ENCODE results near the gene INKA1. TPM values are rescaled to one million over a fixed set of nuclear protein-coding genes. Genes with fewer than 3 reads are reported as not detected.

INKA1 gene
- total RNA-seq, 1 experiment from 2014 or later, result not detected

GRCh38 chr3:49763981-49764380 is 39.1 kb upstream of the INKA1 start:
- no peak overlapping the region for H3K4me3 Mint-ChIP-seq (ENCODE audit: unreplicated experiment)
- no TSS peak for BruUV-seq (replicated peaks)

GRCh38 chr3:49769286-49769915 is 33.7 kb upstream of the INKA1 start:
- no peak overlapping the region for H3K4me3 Mint-ChIP-seq (ENCODE audit: unreplicated experiment)
- Histone ChIP-seq H3K27me3 (replicated peaks; ENCODE audit: control insufficient read depth, insufficient read depth, low read length) (no peaks in the 10 kb centered on the region), H3K4me1 (no peaks in the 10 kb centered on the region), H3K36me3 (ENCODE audit: control insufficient read depth, insufficient read depth, low read length) (no peaks in the 10 kb centered on the region), H3K9me3 (no peaks in the 10 kb centered on the region), H3K4me3 (ENCODE audit: low read depth, low read length) (no peak overlapping the region)
- H3K4me1 Mint-ChIP-seq (ENCODE audit: low read depth, unreplicated experiment), result no peaks in the 10 kb centered on the region
- ChIA-PET POLR2A (no interaction called here), CTCF (no interaction called here)
- no peak overlapping the region for H3K27ac Mint-ChIP-seq (ENCODE audit: unreplicated experiment)
- no TSS peak for BruUV-seq (replicated peaks)
- TF ChIP-seq CTCF (IDR thresholded peaks at IDR 0.05; ENCODE audit: insufficient read depth in 1 of 2, low read depth in 1 of 2, low read length in 1 of 2, severe bottlenecking in 1 of 2, unreplicated experiment in 1 of 2), result no peak
- no peaks in the 10 kb centered on the region for H3K9me3 Mint-ChIP-seq (ENCODE audit: unreplicated experiment)
- no peak for DNase-seq
- peaks cover 30% of the 10 kb centered on the region for H3K36me3 Mint-ChIP-seq (ENCODE audit: insufficient read depth, unreplicated experiment)
- no peaks in the 10 kb centered on the region for H3K27me3 Mint-ChIP-seq (ENCODE audit: insufficient read depth, unreplicated experiment)
- intact Hi-C loops (cut with micrococcal nuclease; ENCODE audit: unreplicated experiment), result no loop called here

More at GRCh38 chr3:49763981-49764380, 39.1 kb upstream of the INKA1 start:
- Mint-ChIP-seq H3K27ac (ENCODE audit: unreplicated experiment) (no peak overlapping the region), H3K4me1 (ENCODE audit: low read depth, unreplicated experiment) (no peaks in the 10 kb centered on the region), H3K27me3 (ENCODE audit: insufficient read depth, unreplicated experiment) (no peaks in the 10 kb centered on the region), H3K36me3 (ENCODE audit: insufficient read depth, unreplicated experiment) (peaks cover 34% of the 10 kb centered on the region), H3K9me3 (ENCODE audit: unreplicated experiment) (no peaks in the 10 kb centered on the region)
- DNase-seq, result no peak
- no peak for TF ChIP-seq CTCF (IDR thresholded peaks at IDR 0.05; ENCODE audit: insufficient read depth in 1 of 2, low read depth in 1 of 2, low read length in 1 of 2, severe bottlenecking in 1 of 2, unreplicated experiment in 1 of 2)
- POLR2A ChIA-PET, result no interaction called here
- intact Hi-C loops (cut with micrococcal nuclease; ENCODE audit: unreplicated experiment), result no loop called here
- Histone ChIP-seq H3K9me3 (no peaks in the 10 kb centered on the region), H3K4me1 (no peaks in the 10 kb centered on the region), H3K27me3 (replicated peaks; ENCODE audit: control insufficient read depth, insufficient read depth, low read length) (no peaks in the 10 kb centered on the region), H3K4me3 (ENCODE audit: low read depth, low read length) (no peak overlapping the region), H3K36me3 (ENCODE audit: control insufficient read depth, insufficient read depth, low read length) (no peaks in the 10 kb centered on the region)
- CTCF ChIA-PET, result no interaction called here

GRCh38 chr3:49769926-49770325 is 33.1 kb upstream of the INKA1 start:
- ChIA-PET CTCF (no interaction called here), POLR2A (no interaction called here)
- Histone ChIP-seq H3K27me3 (replicated peaks; ENCODE audit: control insufficient read depth, insufficient read depth, low read length) (no peaks in the 10 kb centered on the region), H3K4me3 (ENCODE audit: low read depth, low read length) (no peak overlapping the region), H3K9me3 (no peaks in the 10 kb centered on the region), H3K4me1 (no peaks in the 10 kb centered on the region), H3K36me3 (ENCODE audit: control insufficient read depth, insufficient read depth, low read length) (no peaks in the 10 kb centered on the region)
- no peak for TF ChIP-seq CTCF (IDR thresholded peaks at IDR 0.05; ENCODE audit: insufficient read depth in 1 of 2, low read depth in 1 of 2, low read length in 1 of 2, severe bottlenecking in 1 of 2, unreplicated experiment in 1 of 2)
- Mint-ChIP-seq H3K9me3 (ENCODE audit: unreplicated experiment) (no peaks in the 10 kb centered on the region), H3K4me1 (ENCODE audit: low read depth, unreplicated experiment) (no peaks in the 10 kb centered on the region), H3K27ac (ENCODE audit: unreplicated experiment) (no peak overlapping the region), H3K27me3 (ENCODE audit: insufficient read depth, unreplicated experiment) (no peaks in the 10 kb centered on the region), H3K4me3 (ENCODE audit: unreplicated experiment) (no peak overlapping the region), H3K36me3 (ENCODE audit: insufficient read depth, unreplicated experiment) (peaks cover 25% of the 10 kb centered on the region)
- intact Hi-C loops (cut with micrococcal nuclease; ENCODE audit: unreplicated experiment), result no loop called here
- DNase-seq, result no peak
- BruUV-seq (replicated peaks), result no TSS peak
